ENCODE data around the gene GABARAP. TPM values are rescaled to one million over a fixed set of nuclear protein-coding genes. Genes with fewer than 3 reads are reported as not detected.
A peak's percentile ranks its signal among the peaks of the same experiment; 100 is the strongest.

The GABARAP gene
- total and polyA plus RNA-seq, 2 of the 13 experiments (the other 11 are each of a cell fraction or from before 2014, with no cell fraction given), result 161 to 310 TPM

DNA sequence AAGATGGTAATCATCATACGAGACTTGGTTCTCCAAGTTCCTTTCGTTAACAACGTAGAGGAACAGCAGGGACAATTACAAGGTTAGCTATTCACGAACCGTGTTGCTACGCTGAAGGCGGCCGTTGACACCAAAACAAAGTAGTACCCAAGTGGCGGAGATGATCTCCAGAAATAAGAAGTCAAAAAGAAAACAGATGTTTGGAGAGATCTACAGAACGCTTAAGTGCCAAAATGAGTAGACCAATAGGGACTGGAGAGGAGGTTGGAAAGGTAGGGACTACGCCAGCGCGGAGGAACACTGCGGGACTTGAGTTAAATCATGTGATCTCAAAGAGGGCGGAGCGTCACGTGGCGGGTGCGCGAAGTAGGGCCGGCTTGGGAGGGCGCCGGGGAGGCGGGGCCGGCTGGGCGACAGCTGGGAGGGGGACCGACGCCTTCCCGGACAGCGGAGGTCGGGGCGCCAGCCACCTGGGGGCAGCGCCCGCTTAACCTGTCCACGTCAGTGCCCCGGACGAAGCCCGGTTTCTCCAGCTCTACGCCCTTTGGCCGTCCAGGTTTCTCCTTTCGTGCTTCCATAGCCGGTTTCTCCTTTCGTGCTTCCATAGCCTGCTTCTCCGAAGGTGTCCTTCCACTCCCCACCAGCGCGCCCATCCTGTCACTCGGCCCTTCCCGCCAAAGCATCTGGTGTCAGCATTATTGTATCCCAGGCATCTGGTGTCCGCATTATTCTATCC lies 636 bp upstream of the GABARAP start (continued):
- TF ChIP-seq GATAD1 (CRISPR knock-in tag; IDR thresholded peaks at IDR 0.05) (peak; percentile 91), ZNF558 (CRISPR knock-in tag; IDR thresholded peaks at IDR 0.05; ENCODE audit: borderline replicate concordance) (no peak), ZNF768 (CRISPR knock-in tag; IDR thresholded peaks at IDR 0.05) (peak; percentile 39; the same call in 1 of the 2 replicates), ZNF562 (CRISPR knock-in tag; IDR thresholded peaks at IDR 0.05; ENCODE audit: borderline replicate concordance) (no peak), ZNF3 (CRISPR knock-in tag; IDR thresholded peaks at IDR 0.05) (no peak), ZNF441 (CRISPR knock-in tag; IDR thresholded peaks at IDR 0.05; ENCODE audit: borderline replicate concordance) (no peak; the same call in 1 of the 2 replicates), MYC (CRISPR knock-in tag; IDR thresholded peaks at IDR 0.05; ENCODE audit: borderline replicate concordance) (peak; percentile 85), ZFP36 (IDR thresholded peaks at IDR 0.05; ENCODE audit: borderline replicate concordance, low read depth, low read length, partially characterized antibody) (no peak), SOX6 (IDR thresholded peaks at IDR 0.05) (no peak), SOX6 (CRISPR knock-in tag; IDR thresholded peaks at IDR 0.05) (peak; percentile 52)
- TF ChIP-seq, protein P1, sequence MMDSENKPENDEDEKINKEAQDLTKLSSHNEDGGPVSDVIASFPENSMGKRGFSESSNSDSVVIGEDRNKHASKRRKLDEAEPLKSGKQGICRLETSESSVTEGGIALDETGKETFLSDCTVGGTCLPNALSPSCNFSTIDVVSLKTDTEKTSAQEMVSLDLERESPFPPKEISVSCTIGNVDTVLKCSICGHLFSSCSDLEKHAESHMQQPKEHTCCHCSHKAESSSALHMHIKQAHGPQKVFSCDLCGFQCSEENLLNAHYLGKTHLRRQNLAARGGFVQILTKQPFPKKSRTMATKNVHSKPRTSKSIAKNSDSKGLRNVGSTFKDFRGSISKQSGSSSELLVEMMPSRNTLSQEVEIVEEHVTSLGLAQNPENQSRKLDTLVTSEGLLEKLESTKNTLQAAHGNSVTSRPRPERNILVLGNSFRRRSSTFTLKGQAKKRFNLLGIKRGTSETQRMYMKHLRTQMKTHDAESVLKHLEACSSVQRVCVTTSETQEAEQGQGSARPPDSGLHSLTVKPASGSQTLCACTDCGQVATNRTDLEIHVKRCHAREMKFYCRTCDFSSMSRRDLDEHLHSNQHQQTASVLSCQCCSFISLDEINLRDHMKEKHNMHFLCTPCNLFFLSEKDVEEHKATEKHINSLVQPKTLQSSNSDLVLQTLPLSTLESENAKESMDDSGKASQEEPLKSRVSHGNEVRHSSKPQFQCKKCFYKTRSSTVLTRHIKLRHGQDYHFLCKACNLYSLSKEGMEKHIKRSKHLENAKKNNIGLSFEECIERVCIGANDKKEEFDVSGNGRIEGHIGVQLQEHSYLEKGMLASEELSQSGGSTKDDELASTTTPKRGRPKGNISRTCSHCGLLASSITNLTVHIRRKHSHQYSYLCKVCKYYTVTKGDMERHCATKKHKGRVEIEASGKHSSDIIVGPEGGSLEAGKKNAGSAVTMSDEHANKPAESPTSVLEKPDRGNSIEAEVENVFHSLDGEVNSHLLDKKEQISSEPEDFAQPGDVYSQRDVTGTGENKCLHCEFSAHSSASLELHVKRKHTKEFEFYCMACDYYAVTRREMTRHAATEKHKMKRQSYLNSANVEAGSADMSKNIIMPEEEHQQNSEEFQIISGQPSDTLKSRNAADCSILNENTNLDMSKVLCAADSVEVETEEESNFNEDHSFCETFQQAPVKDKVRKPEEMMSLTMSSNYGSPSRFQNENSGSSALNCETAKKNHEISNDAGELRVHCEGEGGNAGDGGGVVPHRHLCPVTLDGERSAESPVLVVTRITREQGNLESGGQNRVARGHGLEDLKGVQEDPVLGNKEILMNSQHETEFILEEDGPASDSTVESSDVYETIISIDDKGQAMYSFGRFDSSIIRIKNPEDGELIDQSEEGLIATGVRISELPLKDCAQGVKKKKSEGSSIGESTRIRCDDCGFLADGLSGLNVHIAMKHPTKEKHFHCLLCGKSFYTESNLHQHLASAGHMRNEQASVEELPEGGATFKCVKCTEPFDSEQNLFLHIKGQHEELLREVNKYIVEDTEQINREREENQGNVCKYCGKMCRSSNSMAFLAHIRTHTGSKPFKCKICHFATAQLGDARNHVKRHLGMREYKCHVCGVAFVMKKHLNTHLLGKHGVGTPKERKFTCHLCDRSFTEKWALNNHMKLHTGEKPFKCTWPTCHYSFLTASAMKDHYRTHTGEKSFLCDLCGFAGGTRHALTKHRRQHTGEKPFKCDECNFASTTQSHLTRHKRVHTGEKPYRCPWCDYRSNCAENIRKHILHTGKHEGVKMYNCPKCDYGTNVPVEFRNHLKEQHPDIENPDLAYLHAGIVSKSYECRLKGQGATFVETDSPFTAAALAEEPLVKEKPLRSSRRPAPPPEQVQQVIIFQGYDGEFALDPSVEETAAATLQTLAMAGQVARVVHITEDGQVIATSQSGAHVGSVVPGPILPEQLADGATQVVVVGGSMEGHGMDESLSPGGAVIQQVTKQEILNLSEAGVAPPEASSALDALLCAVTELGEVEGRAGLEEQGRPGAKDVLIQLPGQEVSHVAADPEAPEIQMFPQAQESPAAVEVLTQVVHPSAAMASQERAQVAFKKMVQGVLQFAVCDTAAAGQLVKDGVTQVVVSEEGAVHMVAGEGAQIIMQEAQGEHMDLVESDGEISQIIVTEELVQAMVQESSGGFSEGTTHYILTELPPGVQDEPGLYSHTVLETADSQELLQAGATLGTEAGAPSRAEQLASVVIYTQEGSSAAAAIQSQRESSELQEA (CRISPR knock-in tag; IDR thresholded peaks at IDR 0.05; ENCODE audit: not compliant biosample characterization), result no peak
- TF ChIP-seq, protein P2, sequence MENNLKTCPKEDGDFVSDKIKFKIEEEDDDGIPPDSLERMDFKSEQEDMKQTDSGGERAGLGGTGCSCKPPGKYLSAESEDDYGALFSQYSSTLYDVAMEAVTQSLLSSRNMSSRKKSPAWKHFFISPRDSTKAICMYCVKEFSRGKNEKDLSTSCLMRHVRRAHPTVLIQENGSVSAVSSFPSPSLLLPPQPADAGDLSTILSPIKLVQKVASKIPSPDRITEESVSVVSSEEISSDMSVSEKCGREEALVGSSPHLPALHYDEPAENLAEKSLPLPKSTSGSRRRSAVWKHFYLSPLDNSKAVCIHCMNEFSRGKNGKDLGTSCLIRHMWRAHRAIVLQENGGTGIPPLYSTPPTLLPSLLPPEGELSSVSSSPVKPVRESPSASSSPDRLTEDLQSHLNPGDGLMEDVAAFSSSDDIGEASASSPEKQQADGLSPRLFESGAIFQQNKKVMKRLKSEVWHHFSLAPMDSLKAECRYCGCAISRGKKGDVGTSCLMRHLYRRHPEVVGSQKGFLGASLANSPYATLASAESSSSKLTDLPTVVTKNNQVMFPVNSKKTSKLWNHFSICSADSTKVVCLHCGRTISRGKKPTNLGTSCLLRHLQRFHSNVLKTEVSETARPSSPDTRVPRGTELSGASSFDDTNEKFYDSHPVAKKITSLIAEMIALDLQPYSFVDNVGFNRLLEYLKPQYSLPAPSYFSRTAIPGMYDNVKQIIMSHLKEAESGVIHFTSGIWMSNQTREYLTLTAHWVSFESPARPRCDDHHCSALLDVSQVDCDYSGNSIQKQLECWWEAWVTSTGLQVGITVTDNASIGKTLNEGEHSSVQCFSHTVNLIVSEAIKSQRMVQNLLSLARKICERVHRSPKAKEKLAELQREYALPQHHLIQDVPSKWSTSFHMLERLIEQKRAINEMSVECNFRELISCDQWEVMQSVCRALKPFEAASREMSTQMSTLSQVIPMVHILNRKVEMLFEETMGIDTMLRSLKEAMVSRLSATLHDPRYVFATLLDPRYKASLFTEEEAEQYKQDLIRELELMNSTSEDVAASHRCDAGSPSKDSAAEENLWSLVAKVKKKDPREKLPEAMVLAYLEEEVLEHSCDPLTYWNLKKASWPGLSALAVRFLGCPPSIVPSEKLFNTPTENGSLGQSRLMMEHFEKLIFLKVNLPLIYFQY (CRISPR knock-in tag; IDR thresholded peaks at IDR 0.05; ENCODE audit: borderline replicate concordance), result peak; percentile 69; the same call in 1 of the 2 replicates
- TF ChIP-seq, protein P3, sequence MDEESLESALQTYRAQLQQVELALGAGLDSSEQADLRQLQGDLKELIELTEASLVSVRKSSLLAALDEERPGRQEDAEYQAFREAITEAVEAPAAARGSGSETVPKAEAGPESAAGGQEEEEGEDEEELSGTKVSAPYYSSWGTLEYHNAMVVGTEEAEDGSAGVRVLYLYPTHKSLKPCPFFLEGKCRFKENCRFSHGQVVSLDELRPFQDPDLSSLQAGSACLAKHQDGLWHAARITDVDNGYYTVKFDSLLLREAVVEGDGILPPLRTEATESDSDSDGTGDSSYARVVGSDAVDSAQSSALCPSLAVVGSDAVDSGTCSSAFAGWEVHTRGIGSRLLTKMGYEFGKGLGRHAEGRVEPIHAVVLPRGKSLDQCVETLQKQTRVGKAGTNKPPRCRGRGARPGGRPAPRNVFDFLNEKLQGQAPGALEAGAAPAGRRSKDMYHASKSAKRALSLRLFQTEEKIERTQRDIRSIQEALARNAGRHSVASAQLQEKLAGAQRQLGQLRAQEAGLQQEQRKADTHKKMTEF (CRISPR knock-in tag; IDR thresholded peaks at IDR 0.05), result peak; percentile 84
- TF ChIP-seq, protein P4, sequence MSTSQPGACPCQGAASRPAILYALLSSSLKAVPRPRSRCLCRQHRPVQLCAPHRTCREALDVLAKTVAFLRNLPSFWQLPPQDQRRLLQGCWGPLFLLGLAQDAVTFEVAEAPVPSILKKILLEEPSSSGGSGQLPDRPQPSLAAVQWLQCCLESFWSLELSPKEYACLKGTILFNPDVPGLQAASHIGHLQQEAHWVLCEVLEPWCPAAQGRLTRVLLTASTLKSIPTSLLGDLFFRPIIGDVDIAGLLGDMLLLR (CRISPR knock-in tag; IDR thresholded peaks at IDR 0.05), result no peak
